GM12878 (cell line): ENCODE results near the gene LRIT3. TPM values are rescaled to one million over a fixed set of nuclear protein-coding genes. Genes with fewer than 3 reads are reported as not detected.

ENCODE experiments used
- polyA plus RNA-seq, 11 experiments: library from polyadenylated mRNA; depleted of rRNA in 4 of 11; unstranded in 6 of 11; stranded (reverse) in 5 of 11; fragments of >200 nt; fragmentation: Nextera tagmentation in 4 of 11; fragmentation: Illumina TruSeq in 1 of 11; extraction: Ambion mirVana in 4 of 11; extraction: Trizol in 1 of 11; gene quantifications; 1 replicate in 1 of 11; 2 replicates in 10 of 11; pipeline versions ENCODE4 v1.2.1 to v1.2.3, GENCODE V29; 2011 to 2016; ENCODE audit warnings: inconsistent platforms in 2 of 11, missing spikeins in 2 of 11, low read depth in 1 of 11
- total RNA-seq, 4 experiments: library from RNA; depleted of rRNA in 3 of 4; stranded (reverse); fragments of >200 nt in 3 of 4; fragmentation: Illumina TruSeq in 1 of 4; extraction: Trizol in 1 of 4; gene quantifications; 2 replicates each; pipeline versions ENCODE4 v1.2.1 to v1.2.3, GENCODE V29; 2013 to 2021

LRIT3 gene
- total and polyA plus RNA-seq, 10 of the 15 experiments (the other 5 are each of a cell fraction or from before 2014, with no cell fraction given): 0.04 to 0.20 (median 0.10) TPM; not detected in 6

Other genes with a start within 250 kb of the LRIT3 start
- gene CASP6, start 144.7 kb upstream of the LRIT3 start, total RNA-seq (2014; rRNA removed): 24.0 and 33.7 TPM in 2 replicates
- gene CASP6, start 144.7 kb upstream of the LRIT3 start, total RNA-seq (2014; rRNA removed; fragmentation: Illumina TruSeq; extraction: Trizol): 23.2 and 26.3 TPM in 2 replicates
- 18.1 and 20.0 TPM in 2 replicates for gene CASP6, start 144.7 kb upstream of the LRIT3 start, total RNA-seq (2021)
- gene CASP6, start 144.7 kb upstream of the LRIT3 start, polyA plus RNA-seq (2011; rRNA removed): 66.8 and 78.1 TPM in 2 replicates
- gene CASP6, start 144.7 kb upstream of the LRIT3 start, polyA plus RNA-seq (2014; fragmentation: Illumina TruSeq; extraction: Trizol): 34.0 and 44.0 TPM in 2 replicates
- gene CASP6, start 144.7 kb upstream of the LRIT3 start, polyA plus RNA-seq (2014; fragmentation: Nextera tagmentation; extraction: Ambion mirVana): 10 to 100 TPM; 20.0 to 23.2 TPM
- gene CASP6, start 144.7 kb upstream of the LRIT3 start, polyA plus RNA-seq (2014; rRNA removed): 22.9 and 27.9 TPM in 2 replicates
- gene CASP6, start 144.7 kb upstream of the LRIT3 start, polyA plus RNA-seq (2016; fragmentation: Nextera tagmentation; extraction: Ambion mirVana): 10 to 100 TPM; 51.2 to 56.2 TPM
- 6.7 and 7.6 TPM in 2 replicates for gene PLA2G12A, start 118.0 kb upstream of the LRIT3 start, total RNA-seq (2014; rRNA removed)
- 14.6 and 18.7 TPM in 2 replicates for gene PLA2G12A, start 118.0 kb upstream of the LRIT3 start, total RNA-seq (2014; rRNA removed; fragmentation: Illumina TruSeq; extraction: Trizol)
- gene PLA2G12A, start 118.0 kb upstream of the LRIT3 start, total RNA-seq (2021): 16.5 and 18.4 TPM in 2 replicates
- 30.9 and 36.8 TPM in 2 replicates for gene PLA2G12A, start 118.0 kb upstream of the LRIT3 start, polyA plus RNA-seq (2011; rRNA removed)
- gene PLA2G12A, start 118.0 kb upstream of the LRIT3 start, polyA plus RNA-seq (2014; fragmentation: Illumina TruSeq; extraction: Trizol): 8.5 and 12.3 TPM in 2 replicates
- gene PLA2G12A, start 118.0 kb upstream of the LRIT3 start, polyA plus RNA-seq (2014; fragmentation: Nextera tagmentation; extraction: Ambion mirVana): 1 to 10 TPM; 3.7 to 6.2 TPM
- 9.7 and 14.5 TPM in 2 replicates for gene PLA2G12A, start 118.0 kb upstream of the LRIT3 start, polyA plus RNA-seq (2014; rRNA removed)
- gene PLA2G12A, start 118.0 kb upstream of the LRIT3 start, polyA plus RNA-seq (2016; fragmentation: Nextera tagmentation; extraction: Ambion mirVana): 10 to 100 TPM; 34.4 to 35.7 TPM
- not detected in 2 replicates for gene CFI, start 46.1 kb upstream of the LRIT3 start, total RNA-seq (2014; rRNA removed)
- gene CFI, start 46.1 kb upstream of the LRIT3 start, total RNA-seq (2014; rRNA removed; fragmentation: Illumina TruSeq; extraction: Trizol): not detected in 2 replicates
- 0.28 and 0.32 TPM in 2 replicates for gene CFI, start 46.1 kb upstream of the LRIT3 start, total RNA-seq (2021)
- 0.10 and 0.15 TPM in 2 replicates for gene CFI, start 46.1 kb upstream of the LRIT3 start, polyA plus RNA-seq (2011; rRNA removed)
- gene CFI, start 46.1 kb upstream of the LRIT3 start, polyA plus RNA-seq (2014; fragmentation: Illumina TruSeq; extraction: Trizol): not detected in 2 replicates
- not detected for gene CFI, start 46.1 kb upstream of the LRIT3 start, polyA plus RNA-seq (2014; fragmentation: Nextera tagmentation; extraction: Ambion mirVana)
- not detected in 2 replicates for gene CFI, start 46.1 kb upstream of the LRIT3 start, polyA plus RNA-seq (2014; rRNA removed)
- not detected for gene CFI, start 46.1 kb upstream of the LRIT3 start, polyA plus RNA-seq (2016; fragmentation: Nextera tagmentation; extraction: Ambion mirVana)
- gene GAR1, start 32.3 kb upstream of the LRIT3 start, total RNA-seq (2014; rRNA removed): 11.5 and 11.7 TPM in 2 replicates
- 13.8 and 14.7 TPM in 2 replicates for gene GAR1, start 32.3 kb upstream of the LRIT3 start, total RNA-seq (2014; rRNA removed; fragmentation: Illumina TruSeq; extraction: Trizol)
- gene GAR1, start 32.3 kb upstream of the LRIT3 start, total RNA-seq (2021): 27.2 and 29.0 TPM in 2 replicates
- 30.6 and 37.6 TPM in 2 replicates for gene GAR1, start 32.3 kb upstream of the LRIT3 start, polyA plus RNA-seq (2011; rRNA removed)
- gene GAR1, start 32.3 kb upstream of the LRIT3 start, polyA plus RNA-seq (2014; fragmentation: Illumina TruSeq; extraction: Trizol): 55.2 and 60.0 TPM in 2 replicates
- gene GAR1, start 32.3 kb upstream of the LRIT3 start, polyA plus RNA-seq (2014; fragmentation: Nextera tagmentation; extraction: Ambion mirVana): 10 to 100 TPM; 16.6 to 20.5 TPM
- 44.3 and 45.1 TPM in 2 replicates for gene GAR1, start 32.3 kb upstream of the LRIT3 start, polyA plus RNA-seq (2014; rRNA removed)
- 10 to 100 TPM; 59.1 to 76.3 TPM for gene GAR1, start 32.3 kb upstream of the LRIT3 start, polyA plus RNA-seq (2016; fragmentation: Nextera tagmentation; extraction: Ambion mirVana)
- gene RRH, start 20.1 kb upstream of the LRIT3 start, total RNA-seq (2014; rRNA removed): not detected in 2 replicates
- gene RRH, start 20.1 kb upstream of the LRIT3 start, total RNA-seq (2014; rRNA removed; fragmentation: Illumina TruSeq; extraction: Trizol): not detected in 2 replicates
- gene RRH, start 20.1 kb upstream of the LRIT3 start, total RNA-seq (2021): not detected in 2 replicates
- gene RRH, start 20.1 kb upstream of the LRIT3 start, polyA plus RNA-seq (2011; rRNA removed): 0.24 and 0.30 TPM in 2 replicates
- 0.16 TPM in 1 of 2 replicates, not detected in the other for gene RRH, start 20.1 kb upstream of the LRIT3 start, polyA plus RNA-seq (2014; fragmentation: Illumina TruSeq; extraction: Trizol)
- under 1 TPM in 1 of 2 experiments, not detected in 1; 0.07 TPM for gene RRH, start 20.1 kb upstream of the LRIT3 start, polyA plus RNA-seq (2014; fragmentation: Nextera tagmentation; extraction: Ambion mirVana)
- gene RRH, start 20.1 kb upstream of the LRIT3 start, polyA plus RNA-seq (2014; rRNA removed): 0.06 TPM in 1 of 2 replicates, not detected in the other
- not detected for gene RRH, start 20.1 kb upstream of the LRIT3 start, polyA plus RNA-seq (2016; fragmentation: Nextera tagmentation; extraction: Ambion mirVana)
- 0.11 and 0.90 TPM in 2 replicates for gene EGF, start 64.8 kb downstream of the LRIT3 start, total RNA-seq (2014; rRNA removed)
- gene EGF, start 64.8 kb downstream of the LRIT3 start, total RNA-seq (2014; rRNA removed; fragmentation: Illumina TruSeq; extraction: Trizol): 0.13 and 0.55 TPM in 2 replicates
- 0.05 and 0.23 TPM in 2 replicates for gene EGF, start 64.8 kb downstream of the LRIT3 start, total RNA-seq (2021)
- gene EGF, start 64.8 kb downstream of the LRIT3 start, polyA plus RNA-seq (2011; rRNA removed): not detected in 2 replicates
- gene EGF, start 64.8 kb downstream of the LRIT3 start, polyA plus RNA-seq (2014; fragmentation: Illumina TruSeq; extraction: Trizol): 0.15 TPM in 1 of 2 replicates, not detected in the other
- under 1 TPM in 1 of 2 experiments, not detected in 1; 0.02 TPM for gene EGF, start 64.8 kb downstream of the LRIT3 start, polyA plus RNA-seq (2014; fragmentation: Nextera tagmentation; extraction: Ambion mirVana)
- 0.23 TPM in 1 of 2 replicates, not detected in the other for gene EGF, start 64.8 kb downstream of the LRIT3 start, polyA plus RNA-seq (2014; rRNA removed)
- gene EGF, start 64.8 kb downstream of the LRIT3 start, polyA plus RNA-seq (2016; fragmentation: Nextera tagmentation; extraction: Ambion mirVana): under 1 TPM in 1 of 2 experiments, not detected in 1; 0.28 TPM